HG02642 (cell line): ENCODE results near the gene JAM3.

Source experiments
- ATAC-seq: cut with Tn5 transposase; IDR thresholded peaks from one replicate; pipeline ENCODE4 v1.9.1; 2021; ENCODE audit warnings: mild to moderate bottlenecking; ENCODE audit not compliant: unreplicated experiment, poor library complexity

Gene JAM3

DNA sequence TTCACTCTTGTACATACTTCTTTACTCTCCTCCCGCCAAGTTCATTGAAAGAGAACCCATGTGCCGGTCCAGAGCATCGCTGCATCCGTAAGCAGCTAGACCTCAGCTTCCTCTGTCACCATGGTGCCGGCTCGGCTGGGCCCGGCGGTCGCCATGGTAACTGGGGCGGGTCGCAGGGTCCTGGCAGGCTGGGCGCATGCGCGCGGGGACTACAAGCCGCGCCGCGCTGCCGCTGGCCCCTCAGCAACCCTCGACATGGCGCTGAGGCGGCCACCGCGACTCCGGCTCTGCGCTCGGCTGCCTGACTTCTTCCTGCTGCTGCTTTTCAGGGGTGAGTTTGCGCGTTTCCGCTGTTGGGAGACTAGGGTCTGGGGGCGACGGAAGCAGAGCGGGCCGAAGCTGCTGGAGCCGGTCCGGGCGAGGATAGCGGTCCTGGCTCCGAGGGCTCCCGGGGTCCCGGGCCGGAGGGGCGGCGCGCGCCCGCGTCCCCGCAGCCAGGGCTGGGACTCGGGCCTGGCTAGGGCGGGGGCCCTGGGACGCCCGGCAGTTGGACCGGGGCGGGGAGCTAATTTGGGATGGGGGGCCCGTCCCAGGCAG, at the start of gene JAM3:
TSS of gene JAM3 (plus strand) at position 244 of the 597 bp plus-strand sequence. CDS start at position 256, 12 bp downstream.
- ATAC-seq, result peak; percentile 87

DNA sequence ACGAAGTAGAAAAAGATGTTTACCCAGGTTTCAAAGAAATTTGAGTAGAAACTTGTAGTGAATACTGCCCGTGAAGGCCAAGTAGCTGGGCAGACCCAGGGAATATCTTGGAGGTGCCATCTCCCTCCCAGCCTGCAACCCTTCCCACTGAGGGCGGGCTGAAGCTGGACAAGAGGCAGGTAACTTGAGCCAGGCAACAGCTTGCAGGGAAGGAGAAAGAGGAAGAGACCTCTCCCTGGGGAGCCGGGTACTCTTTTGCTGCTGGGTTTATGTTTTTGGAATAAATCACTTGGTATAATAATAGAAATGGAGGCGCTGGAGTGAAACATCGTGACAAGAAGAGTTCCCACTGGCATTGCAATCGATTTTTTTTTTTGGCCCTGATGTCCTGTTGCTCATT, 49.4 kb upstream of the JAM3 start:
- ATAC-seq, result no peak

DNA sequence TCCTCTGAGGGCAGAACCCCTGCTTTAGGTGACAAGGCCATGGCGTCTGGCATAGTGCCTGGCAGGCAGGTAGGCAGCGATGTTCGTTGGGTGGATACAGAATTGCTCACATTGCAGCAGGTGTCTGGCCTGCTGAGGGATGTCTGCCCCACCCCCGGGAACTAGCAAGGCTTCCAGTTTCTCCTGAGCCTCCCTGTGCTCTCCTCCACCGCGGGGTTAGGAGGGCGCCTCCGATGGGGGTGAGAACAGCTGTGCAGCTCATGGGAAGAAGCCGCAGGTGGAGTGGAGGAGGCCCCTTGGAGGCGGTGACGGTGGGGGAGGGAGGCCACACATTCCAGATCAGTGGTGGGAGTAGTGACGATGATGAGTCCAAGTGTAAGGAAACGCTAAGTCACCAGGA, 48.3 kb upstream of the JAM3 start:
- no peak for ATAC-seq

DNA sequence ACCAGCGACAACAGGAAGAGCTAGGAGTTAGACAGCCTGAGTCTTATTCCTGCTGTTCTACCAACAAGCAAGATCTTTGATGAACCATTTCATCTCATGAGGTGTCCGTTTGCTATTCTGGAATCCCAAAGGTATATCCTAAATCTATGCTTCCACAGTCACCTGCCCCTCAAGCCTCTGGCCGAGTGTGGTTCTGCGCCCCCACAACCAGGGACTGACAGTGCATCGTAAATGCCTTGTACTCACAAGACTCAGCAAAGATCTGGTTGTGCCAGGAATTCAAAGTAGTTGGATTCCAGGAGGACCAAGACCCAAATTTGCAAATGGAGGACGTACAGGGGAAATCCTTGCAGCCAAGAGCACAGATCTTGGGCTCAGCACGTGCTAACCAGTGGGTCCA, 47.5 kb upstream of the JAM3 start:
- ATAC-seq, result no peak

DNA sequence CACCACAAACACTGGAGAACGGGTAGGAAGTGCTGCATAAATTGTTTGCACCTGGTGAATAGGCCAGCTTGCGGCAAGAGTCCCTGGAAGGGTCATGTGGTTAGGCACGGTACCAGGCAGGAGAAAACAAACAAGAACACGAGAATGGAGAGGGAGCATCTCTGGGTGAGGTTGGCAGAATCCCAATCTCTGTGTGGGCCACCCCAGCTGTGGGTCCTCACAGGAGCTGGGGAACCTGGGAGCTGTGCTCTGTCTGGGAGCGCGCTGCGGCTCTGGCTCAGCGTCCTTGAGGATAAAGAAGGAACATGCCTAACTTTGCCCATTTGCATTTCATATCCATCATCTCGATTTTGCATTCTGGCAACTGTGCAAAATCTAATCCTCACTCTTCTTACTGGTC, 46.1 kb upstream of the JAM3 start:
- no peak for ATAC-seq

DNA sequence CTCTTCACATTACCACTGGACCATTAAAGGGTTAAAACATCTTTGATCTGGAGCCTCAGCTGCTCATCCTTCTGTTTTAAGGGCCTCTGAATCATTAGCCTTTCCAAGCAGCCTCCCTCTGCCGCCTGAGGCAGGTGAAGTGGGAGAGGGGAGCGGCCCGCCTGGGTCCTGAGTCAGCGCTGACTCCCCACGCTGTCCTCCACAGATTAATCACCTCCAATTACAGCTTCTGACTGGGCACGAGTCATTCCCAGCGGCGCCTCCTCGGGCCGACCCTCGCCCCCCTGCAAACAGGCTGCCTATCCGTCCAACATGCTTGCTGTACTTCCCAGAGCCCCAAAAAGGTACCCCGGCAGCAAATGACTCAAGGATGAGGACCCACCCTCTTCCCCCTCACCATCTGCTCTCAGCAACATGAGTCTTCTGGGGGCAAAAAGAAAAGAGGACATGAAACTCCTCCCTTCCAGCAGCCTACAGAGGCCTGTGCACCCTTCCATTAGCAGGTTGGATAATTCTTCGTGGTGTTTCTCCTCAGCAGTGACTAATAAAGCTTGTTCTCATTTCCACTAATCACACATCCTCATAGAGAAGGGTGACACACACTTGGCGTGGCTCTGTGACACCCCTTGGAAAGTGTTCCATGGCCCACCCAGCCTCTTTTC, 44.3 kb upstream of the JAM3 start:
- no peak for ATAC-seq

DNA sequence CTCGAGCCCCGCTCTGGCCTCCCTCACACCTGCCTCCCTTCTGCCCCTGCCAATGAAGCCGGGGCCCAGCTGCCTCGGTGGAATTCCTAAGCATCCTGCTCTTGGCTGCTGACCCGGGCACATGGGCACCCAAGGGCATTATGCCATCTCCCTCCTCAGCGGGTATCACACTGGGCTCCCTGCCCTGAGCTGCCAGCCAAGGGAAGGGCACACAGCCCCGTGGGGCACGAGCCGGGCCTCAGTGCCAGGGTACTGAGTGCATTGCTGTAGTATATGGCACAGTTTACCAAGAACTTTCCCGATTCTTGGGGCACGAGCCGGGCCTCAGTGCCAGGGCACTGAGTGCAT, 43.8 kb upstream of the JAM3 start:
- no peak for ATAC-seq

DNA sequence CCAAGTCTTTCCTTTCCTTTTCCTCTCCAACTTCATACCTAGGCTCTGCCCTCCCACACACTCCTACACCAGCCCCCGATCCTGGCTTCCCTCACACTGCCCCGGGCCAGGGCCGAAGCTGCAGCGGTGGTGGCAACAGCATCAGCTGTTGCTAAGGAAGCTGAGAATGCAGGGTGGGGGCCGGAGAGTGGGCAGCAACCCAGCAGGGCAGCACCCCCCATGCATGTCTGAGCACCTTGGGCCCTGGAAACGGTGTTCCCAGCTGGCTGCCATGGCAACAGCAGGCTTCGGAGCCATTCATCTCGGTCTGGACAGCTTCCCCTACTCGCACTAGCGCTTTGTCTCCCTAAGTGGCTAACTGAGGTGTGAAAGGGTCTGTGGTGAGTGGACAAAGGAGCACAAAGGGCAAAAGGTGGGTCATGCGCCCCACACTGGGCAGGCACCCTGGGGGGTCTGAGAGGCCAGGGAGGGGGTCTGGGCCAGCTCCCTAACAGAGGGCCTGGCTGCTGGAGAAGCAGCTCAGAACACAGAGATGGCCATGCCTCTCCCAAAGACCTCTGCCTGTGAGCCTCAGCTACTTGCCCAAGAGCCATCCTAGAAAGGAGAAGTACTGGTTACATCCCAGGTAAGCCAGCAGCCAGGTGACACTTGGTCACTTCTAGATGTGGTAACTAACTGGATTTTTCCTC, 42.1 kb upstream of the JAM3 start:
- ATAC-seq, result no peak

DNA sequence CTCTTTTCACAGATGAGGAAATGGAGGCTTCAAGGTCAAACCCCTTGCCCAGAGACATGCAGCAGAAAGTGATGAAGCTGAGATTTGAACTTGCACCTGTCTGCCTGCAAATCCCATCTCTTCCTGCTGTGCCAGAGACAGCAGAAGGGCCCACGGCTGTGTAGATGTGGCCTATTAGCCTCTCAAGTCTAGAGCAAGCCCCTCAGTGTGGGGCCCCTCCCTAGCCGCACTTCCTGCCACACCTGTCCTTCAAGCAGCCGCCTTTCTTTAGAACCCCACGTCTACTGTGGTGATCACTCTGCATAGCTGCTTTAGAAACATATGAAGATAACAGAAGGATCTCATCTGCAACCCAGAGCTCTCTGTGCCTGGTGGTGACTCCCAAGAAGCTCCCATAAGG, 41.2 kb upstream of the JAM3 start:
- no peak for ATAC-seq

DNA sequence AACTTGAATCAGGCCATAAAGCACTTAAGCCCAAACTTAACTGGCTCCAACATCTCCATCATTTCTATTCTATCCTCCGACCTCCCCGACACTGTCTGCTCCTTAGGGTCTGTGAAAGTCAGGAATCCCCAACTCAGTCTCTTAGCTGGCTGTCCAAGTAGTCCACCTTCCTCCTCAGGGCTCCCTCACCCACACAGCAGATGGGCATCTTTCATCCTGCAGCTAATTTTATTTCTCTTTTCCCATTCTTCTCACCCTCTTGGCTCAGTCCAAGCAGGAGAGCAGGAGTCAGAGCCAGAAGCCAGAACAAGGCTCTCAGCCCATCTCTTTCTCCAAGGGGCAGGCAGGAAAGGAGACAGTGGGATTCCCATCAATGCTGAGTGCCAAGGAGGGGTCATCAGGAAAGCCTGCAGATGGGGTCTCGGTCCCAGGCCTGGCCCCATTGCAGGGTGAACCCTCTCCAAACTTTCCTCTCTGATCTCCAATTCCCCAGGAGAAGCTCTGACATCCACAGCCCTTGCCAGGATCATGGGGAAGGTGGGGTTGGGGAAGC, 40.4 kb upstream of the JAM3 start:
- no peak for ATAC-seq

DNA sequence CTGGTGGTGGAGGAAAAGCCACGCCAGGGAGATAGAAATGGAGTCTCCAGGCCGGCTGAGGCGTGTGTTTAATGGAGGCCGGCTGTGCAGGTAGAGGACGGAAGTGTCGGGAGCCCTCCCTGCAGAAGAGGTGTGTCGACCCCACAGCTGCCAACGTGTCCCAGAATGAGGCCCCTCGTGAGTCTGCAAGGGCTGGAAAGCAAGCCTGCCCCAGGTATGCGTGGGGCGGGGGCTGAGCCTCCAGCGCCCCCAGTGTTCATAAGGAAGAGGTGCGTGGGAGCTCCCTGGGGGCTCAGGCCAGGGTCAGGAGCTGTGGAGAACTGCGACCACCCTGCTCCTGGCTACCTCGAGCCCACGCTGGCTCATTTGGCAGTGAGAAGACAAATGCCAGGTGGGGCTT, 38.0 kb upstream of the JAM3 start:
- ATAC-seq, result no peak

DNA sequence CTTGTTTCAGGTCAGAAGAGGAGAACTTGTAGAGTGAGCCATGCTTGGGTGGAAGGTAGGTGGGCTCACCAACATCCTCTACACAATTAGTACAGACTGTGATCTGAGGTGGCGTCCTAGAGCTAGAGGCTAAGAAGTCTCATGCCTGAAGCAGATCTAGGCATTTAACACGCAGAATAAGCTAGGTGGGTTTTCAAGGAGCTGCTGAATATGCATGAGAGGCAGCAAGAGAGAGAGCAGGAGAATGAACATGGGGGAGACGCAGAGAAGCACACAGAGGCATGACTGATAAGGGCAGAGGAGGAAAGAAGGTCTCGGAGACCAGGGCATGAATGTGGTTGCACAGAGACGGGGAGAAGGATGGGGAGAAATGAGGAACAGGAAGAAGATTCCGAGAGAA, 36.8 kb upstream of the JAM3 start:
- ATAC-seq, result no peak

DNA sequence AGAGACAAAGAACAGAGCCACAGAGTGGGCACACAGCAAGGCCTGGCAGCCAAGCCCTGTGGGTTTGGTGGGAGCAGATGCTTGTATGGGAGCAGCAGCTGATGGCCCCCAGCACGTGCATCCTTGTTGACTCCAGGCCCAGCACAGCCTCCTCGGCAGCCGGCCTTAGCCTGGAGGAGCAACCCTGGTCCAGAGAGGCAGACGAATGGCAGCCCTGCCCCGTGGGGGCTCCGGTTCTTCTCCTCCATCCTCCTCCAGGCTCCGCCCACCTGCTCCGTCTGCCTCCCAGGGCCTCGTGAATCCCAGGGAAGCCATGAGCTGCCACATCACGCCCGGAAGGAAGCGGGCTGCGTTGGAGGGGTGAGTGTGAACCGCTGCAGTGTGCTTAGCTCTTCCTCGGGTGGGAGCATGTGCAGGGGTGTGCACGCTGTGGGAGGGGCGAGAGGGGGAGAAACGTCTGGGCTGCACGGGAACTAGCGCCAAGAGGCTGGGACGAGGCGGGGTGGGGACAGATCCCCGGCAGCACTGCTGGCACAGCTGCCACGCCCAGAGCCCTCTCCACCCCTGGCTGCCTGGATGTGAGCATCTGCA, 36.3 kb upstream of the JAM3 start:
- ATAC-seq, result no peak

DNA sequence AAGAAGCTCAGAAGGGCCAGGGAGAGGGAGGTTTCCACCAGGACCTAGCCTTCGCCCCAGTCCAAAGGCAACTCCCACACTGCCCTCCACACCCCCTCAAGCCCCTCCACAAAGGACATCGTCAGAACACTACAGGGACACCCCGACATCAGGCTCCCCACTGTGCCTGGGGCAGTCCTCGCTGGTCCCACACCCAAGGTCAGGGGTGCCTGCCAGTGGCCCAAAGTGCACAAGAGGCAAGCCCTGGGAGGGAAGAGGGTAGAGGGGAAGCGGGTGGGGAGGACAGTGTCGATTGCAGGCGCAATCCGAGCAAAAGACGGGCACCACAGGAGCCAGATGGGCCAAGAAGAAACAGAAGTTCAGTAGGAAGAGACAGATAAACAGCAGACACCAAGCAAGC, 35.6 kb upstream of the JAM3 start:
- ATAC-seq, result no peak

DNA sequence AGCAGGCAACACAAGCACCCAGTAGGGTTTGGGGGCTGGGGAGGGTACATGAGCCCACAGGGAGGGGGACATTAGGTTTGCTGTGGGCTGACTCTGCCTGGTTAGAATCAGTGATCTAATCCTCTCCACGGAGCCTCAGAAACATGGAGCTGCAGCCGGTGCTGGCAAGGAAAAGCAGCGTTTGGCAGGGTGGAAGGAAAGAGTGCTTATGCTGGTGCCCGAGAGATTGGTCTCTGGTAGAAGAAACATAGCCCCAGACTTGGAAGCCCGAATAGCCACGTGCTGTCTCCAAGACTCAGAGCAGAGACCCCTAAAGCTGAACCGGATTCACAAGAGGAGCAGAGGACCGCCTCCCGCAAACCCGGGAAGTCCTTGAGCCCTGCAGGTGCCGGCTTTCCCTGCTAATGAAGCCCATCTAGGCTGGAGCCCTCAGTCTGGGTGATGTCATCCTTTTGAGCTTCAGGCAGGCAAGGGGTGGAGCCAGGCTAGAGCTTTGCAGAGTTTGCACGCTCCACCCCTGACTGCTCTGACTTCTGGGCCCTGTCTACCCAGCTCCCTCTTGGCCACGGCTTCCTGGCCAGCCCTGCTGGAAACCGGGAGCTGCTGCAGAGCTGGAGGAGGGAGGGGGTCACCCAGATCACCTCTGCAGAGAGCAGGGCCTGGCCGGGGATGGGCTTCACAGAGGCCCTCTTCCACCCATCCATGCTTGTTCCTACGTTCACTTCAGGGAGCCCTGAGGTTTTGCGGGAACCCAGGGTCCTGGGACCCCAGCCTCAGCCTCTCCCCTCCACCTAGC, 35.0 kb upstream of the JAM3 start:
- ATAC-seq, result peak; percentile 48

DNA sequence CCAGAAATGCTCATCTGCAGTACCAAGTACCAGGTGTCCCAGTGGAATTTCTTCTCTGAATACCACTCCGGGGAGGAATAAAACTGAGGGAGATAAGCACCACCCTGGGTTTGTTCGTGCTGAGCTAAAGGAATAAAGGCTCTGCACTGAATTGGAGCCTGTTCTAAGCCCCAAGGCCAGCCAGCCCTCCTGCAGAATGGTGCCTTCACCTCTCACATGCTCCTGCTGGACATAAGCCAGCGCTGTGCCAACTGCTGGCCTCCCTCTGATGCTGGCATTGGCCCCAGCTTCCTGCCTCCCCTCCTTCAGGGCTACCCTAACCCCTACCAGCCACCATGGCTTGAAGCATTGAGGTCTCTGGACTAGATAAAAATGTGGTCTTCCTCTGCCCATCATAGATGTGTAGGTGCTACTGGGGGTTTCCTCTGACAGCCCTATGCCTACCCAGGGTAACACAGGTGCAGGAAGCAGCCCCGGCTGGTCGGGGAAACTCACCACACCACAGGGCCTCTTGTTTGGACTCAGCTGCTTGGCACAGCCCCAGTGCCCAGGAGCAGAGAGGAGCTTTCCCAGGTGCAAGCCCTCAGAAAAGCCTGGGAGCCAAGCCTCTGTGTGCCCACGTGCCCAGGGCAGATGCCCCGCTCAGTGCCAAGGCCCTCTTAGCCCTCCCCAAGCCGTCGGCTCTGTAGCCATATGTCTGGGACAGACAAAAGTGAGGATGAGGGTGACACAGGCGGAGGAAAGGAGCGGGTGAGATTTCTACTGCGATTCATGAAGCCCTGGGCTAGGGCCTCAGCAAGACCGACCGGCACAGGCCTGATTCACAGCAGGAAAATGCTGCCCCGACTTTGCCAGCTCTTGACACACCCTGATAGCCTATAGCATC, 34.1 kb upstream of the JAM3 start:
- no peak for ATAC-seq

DNA sequence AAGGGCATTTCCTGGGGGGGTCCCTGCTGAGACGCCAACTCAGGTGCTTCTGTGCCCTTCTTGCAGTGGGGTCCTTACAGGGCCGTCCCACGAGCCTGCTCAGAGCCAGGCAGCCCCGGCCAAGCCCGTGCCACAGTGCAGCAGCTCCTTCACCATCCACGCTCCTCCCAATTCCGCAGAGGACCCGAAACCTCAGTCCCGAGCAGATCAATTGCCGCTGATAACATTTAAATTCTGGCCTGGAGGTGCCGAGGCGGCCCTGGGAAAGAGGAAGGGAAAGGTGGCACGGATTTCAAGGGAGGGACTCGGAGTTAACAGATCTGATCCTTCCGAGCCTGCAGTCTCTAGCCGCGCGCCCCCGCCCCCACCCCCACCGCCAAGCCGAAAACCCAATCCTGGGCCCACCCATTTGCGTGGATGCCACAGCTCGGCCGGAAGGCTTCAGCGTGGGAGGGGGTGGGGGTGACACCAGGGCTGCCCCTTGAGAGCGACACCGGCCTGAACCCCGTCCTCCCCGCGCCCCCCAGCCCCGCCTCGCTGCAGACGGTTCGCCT, 32.3 kb upstream of the JAM3 start:
- ATAC-seq, result no peak

DNA sequence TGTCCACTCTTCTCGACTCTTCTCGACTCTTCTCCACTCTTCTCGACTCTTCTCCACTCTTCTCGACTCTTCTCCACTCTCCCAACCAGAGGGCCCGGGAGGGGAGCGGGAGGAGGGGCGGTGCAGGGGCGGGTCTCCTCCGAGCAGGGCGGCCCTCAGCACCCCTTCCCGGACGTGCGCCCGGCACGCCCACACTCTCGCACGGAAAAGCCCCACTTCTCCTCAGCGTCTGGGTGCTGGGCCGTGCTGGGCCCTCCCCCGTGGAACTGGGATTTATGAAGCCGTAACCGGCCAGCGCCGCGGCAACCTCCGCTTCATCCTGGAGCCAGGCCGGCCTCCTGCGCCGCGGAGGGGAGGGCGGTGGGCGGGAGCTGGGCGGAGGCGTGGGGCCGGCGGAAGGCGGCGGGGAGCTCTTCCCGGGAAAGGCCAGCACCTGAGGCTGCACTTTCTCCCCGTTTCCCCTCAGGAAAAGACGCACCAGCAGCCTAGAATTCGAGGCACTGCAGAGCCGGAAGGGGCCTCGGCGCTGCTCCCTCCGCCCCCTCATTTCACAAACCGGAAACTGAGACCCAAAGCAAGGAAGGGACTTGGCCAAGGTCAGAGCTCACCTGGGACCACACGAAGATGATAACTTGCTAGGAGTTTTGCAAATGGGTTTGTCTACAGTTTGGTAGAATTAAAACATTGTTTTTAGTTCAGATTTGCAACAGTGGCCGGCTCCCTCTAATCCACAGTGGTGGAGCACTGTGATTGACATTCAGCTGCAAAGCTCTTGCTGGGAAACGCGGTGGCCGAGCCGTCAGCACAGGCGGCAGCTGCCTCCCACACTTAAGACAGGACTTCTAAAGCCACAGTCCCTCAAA, 31.6 kb upstream of the JAM3 start:
- peak; percentile 64 for ATAC-seq
